Measurements from ENCODE around the gene M6PR.
A peak's percentile ranks its signal among the peaks of the same experiment; 100 is the strongest.
"Not testable (repeated sequence)": the region's sequence is repeated elsewhere in the genome, so short reads cannot be mapped to it uniquely, and the experiment has no call there.

The M6PR gene

GRCh38 chr12:8916154-8916553, 33.3 kb downstream of the M6PR start:
- TF ChIP-seq, protein P1, sequence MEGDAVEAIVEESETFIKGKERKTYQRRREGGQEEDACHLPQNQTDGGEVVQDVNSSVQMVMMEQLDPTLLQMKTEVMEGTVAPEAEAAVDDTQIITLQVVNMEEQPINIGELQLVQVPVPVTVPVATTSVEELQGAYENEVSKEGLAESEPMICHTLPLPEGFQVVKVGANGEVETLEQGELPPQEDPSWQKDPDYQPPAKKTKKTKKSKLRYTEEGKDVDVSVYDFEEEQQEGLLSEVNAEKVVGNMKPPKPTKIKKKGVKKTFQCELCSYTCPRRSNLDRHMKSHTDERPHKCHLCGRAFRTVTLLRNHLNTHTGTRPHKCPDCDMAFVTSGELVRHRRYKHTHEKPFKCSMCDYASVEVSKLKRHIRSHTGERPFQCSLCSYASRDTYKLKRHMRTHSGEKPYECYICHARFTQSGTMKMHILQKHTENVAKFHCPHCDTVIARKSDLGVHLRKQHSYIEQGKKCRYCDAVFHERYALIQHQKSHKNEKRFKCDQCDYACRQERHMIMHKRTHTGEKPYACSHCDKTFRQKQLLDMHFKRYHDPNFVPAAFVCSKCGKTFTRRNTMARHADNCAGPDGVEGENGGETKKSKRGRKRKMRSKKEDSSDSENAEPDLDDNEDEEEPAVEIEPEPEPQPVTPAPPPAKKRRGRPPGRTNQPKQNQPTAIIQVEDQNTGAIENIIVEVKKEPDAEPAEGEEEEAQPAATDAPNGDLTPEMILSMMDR (IDR thresholded peaks at IDR 0.05; ENCODE audit: low read depth, low read length) = no peak
- Histone ChIP-seq H3K36me3 (peaks cover 9% of the 10 kb centered on the region), H3K4me3 (ENCODE audit: low read depth, low read length) (no peak overlapping the region), H3K27me3 (ENCODE audit: insufficient read depth, low read depth, severe bottlenecking) (no peaks in the 10 kb centered on the region), H3K27ac (no peak overlapping the region), H3K9me3 (ENCODE audit: severe bottlenecking) (no peaks in the 10 kb centered on the region)
- DNase-seq = no peak

DNA sequence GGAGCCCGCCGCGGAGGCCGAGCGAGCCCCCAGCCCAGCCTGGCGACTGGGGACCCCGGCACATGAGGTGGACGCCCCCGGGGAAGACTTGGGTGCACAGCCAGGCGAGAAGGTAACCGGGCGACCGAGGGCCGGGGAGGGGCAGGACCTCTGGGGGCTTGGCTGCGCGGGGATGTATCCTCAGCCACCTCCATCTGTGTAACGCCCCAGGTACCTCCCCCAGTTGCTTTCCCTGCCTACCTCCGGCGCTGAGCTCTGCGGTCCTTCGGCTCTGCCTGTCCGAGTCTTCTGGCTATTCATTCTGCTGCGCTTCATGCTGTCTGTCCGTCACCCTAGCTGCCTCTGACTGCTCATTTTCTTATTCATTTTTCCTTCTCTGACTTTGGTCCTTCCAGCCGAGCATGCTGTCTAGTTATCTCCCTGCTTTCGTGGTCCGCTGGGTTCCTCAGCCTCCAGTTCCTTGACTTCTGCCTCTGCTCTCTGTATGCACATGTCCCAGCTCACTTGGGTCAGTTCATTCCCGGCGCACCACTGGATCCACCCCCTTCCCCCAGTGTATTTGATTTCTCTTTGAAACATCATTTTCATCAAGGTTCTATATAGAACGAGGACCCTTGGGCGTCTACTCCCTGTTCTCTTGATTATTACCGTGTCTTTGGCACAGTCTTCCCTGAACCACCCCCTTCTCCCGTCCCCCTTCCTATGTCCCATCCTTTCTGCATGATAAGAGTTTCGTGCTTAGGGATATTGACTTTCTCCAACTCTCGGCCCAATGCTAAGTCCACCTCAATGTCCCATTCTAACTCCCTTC, 34.5 kb downstream of the M6PR start:
- Histone ChIP-seq H3K27me3 (ENCODE audit: insufficient read depth, low read depth, severe bottlenecking) (no peaks in the 10 kb centered on the region), H3K4me3 (ENCODE audit: low read depth, low read length) (peak overlapping the region; percentile 96), H3K36me3 (peaks cover 5% of the 10 kb centered on the region), H3K9me3 (ENCODE audit: severe bottlenecking) (no peaks in the 10 kb centered on the region), H3K27ac (peak overlapping the region; percentile 99)
- TF ChIP-seq, protein P1 (IDR thresholded peaks at IDR 0.05; ENCODE audit: low read depth, low read length) = no peak
- DNase-seq = peak; percentile 78

GRCh38 chr12:8914033-8914715, 35.3 kb downstream of the M6PR start, which contains the start of gene PHC1:
Gene PHC1 (plus strand): TSS chr12:8914509. CDS start chr12:8917678, 3,169 bp downstream.
- not testable (repeated sequence) for H3K9me3 ChIP-seq (ENCODE audit: severe bottlenecking); H3K36me3 ChIP-seq; H3K27me3 ChIP-seq (ENCODE audit: insufficient read depth, low read depth, severe bottlenecking)
- DNase-seq = peak; percentile 88
- Histone ChIP-seq H3K27ac (peak within 1 kb of the TSS; percentile 99), H3K4me3 (ENCODE audit: low read depth, low read length) (peak within 1 kb of the TSS; percentile 96)

GRCh38 chr12:8913702-8914032, 35.8 kb downstream of the M6PR start:
- Histone ChIP-seq H3K4me3 (ENCODE audit: low read depth, low read length) (peak overlapping the region; percentile 96), H3K36me3 (peaks cover 4% of the 10 kb centered on the region), H3K9me3 (ENCODE audit: severe bottlenecking) (no peaks in the 10 kb centered on the region), H3K27me3 (ENCODE audit: insufficient read depth, low read depth, severe bottlenecking) (no peaks in the 10 kb centered on the region), H3K27ac (peak overlapping the region; percentile 99)
- DNase-seq = no peak
- TF ChIP-seq, protein P1 (IDR thresholded peaks at IDR 0.05; ENCODE audit: low read depth, low read length) = no peak

- DNase-seq = peak; percentile 25
- TF ChIP-seq, protein P1 (IDR thresholded peaks at IDR 0.05; ENCODE audit: low read depth, low read length) = no peak
- peak overlapping the region; percentile 99 for H3K27ac ChIP-seq
- H3K4me3 ChIP-seq (ENCODE audit: low read depth, low read length) = no peak overlapping the region
- H3K36me3 ChIP-seq = no peaks in the 10 kb centered on the region; the same call in 1 of the 2 replicates
- H3K9me3 ChIP-seq (ENCODE audit: severe bottlenecking) = no peaks in the 10 kb centered on the region
- H3K27me3 ChIP-seq (ENCODE audit: insufficient read depth, low read depth, severe bottlenecking) = no peaks in the 10 kb centered on the region
These were observed 36.5 kb downstream of the M6PR start for GRCh38 chr12:8912914-8913313.

DNA sequence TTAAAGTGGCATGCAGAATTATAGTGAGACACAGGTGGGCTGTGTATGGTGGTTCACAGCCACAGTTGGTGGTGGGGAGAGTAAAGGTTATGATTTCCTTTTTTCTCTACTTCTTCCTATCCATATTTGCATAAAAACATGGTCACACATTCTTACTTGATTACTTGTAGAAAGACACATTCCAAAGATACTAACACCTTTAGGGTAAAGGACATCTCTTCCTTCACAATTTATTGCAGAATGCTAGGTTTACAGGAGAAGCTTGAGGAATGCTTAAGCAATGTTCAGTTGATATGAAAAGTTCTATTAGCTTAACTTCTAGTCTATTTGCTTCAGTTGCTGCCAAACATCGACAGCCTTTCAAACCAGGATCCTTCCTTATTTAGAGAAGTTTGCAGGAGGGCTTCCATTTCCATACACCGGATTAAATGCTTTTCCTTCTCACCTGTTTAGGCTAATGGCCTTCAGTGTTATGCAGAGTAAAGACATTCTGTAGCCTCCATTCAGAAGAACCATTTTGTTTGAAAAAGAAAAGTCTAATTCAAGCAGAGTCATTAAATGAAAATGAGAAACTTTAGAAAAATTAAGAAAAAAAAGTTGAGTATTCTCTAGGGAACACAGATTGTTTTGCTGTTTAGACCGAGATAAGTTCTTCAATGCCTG, 37.7 kb downstream of the M6PR start:
- TF ChIP-seq, protein P1 (IDR thresholded peaks at IDR 0.05; ENCODE audit: low read depth, low read length) = no peak

More for the DNA sequence above, 37.7 kb downstream of the M6PR start:
- H3K27me3 ChIP-seq (ENCODE audit: insufficient read depth, low read depth, severe bottlenecking) = no peaks in the 10 kb centered on the region
- H3K27ac ChIP-seq = no peak overlapping the region
- no peak for DNase-seq
- no peaks in the 10 kb centered on the region for H3K9me3 ChIP-seq (ENCODE audit: severe bottlenecking)
- H3K36me3 ChIP-seq = no peaks in the 10 kb centered on the region
- no peak overlapping the region for H3K4me3 ChIP-seq (ENCODE audit: low read depth, low read length)

Measured in WERI-Rb-1 (cell line).